Fibroblast of skin of abdomen (primary cell): Measurements from ENCODE around the gene PFDN6.

ENCODE experiments used
- DNase-seq: peaks from one replicate; pipeline ENCODE4 v3.0.0-alpha.2; 2013

Gene PFDN6

GRCh38 chr6:33317669-33318425, 28.4 kb downstream of the PFDN6 start, which contains the start of gene ZBTB22:
TSS of gene ZBTB22 (minus strand) at chr6:33317744. CDS start at chr6:33316916, 828 bp downstream.
- DNase-seq, result peak; percentile 99

- DNase-seq, result no peak
Observed at GRCh38 chr6:33318426-33319073, 29.1 kb downstream of the PFDN6 start.

GRCh38 chr6:33319939-33320314, 30.5 kb downstream of the PFDN6 start:
- no peak for DNase-seq

GRCh38 chr6:33320315-33321181, 31.1 kb downstream of the PFDN6 start:
- DNase-seq, result peak; percentile 78

- DNase-seq, result no peak
Observed at GRCh38 chr6:33321227-33321626, 31.8 kb downstream of the PFDN6 start.

GRCh38 chr6:33323623-33323948, 34.2 kb downstream of the PFDN6 start:
- DNase-seq, result no peak

GRCh38 chr6:33324125-33324524, 34.7 kb downstream of the PFDN6 start:
- DNase-seq, result no peak

GRCh38 chr6:33329058-33329457, 39.7 kb downstream of the PFDN6 start:
- DNase-seq, result no peak

- DNase-seq, result no peak
Observed at GRCh38 chr6:33330736-33331135, 41.3 kb downstream of the PFDN6 start.

- no peak for DNase-seq
Observed at GRCh38 chr6:33333666-33334065, 44.3 kb downstream of the PFDN6 start.

- no peak for DNase-seq
Observed at GRCh38 chr6:33335916-33336315, 46.5 kb downstream of the PFDN6 start.

- DNase-seq, result no peak
Observed at GRCh38 chr6:33336495-33336894, 47.1 kb downstream of the PFDN6 start.

- DNase-seq, result no peak
Observed at GRCh38 chr6:33339193-33339592, 49.8 kb downstream of the PFDN6 start.
